A549 (cell line): ENCODE results near the gene DEPDC1B. TPM values are rescaled to one million over a fixed set of nuclear protein-coding genes. Genes with fewer than 3 reads are reported as not detected.

ENCODE experiments used
- ATAC-seq, 2 experiments: fragments of 200-7000 bp in 1 of 2; fragments of >200 bp in 1 of 2; cut with Nextera tagmentation in 1 of 2; cut with Tn5 transposase in 1 of 2; 3 replicates each; pipeline versions ENCODE4 v1.8.0 to v1.9.1; 2018 to 2020; ENCODE audit warnings: mild to moderate bottlenecking in 1 of 2, moderate library complexity in 1 of 2
- CTCF ChIA-PET: fragments of 300-600 bp; sonication (Branson Sonifier 250); formaldehyde crosslinking; extraction: SDS; loops from one replicate; lab custom pipeline; 2021; ENCODE audit warnings: antibody characterized with exemption, inconsistent platforms; lab: Yijun Ruan, JAX
- POLR2A ChIA-PET: fragments of 350-600 bp; formaldehyde crosslinking; extraction: SDS; loops from one replicate; lab custom pipeline; 2021; ENCODE audit warnings: antibody characterized with exemption, inconsistent platforms; lab: Yijun Ruan, JAX
- DNase-seq, 2 experiments: peaks; one replicate each; pipeline versions ENCODE4 v3.0.0 to v3.0.0-alpha.2; 2011 to 2016; ENCODE audit warnings: low read depth in 1 of 2, low spot score in 1 of 2
- FAIRE-seq: peaks from 2 replicates; lab custom pipeline; 2011; peaks lifted over from hg19 to GRCh38; lab: Jason Lieb, UNC
- H3K27ac ChIP-seq, 2 experiments: fragments of >200 bp; sonication (Bioruptor Twin); formaldehyde crosslinking; 3 replicates each; pipeline ENCODE4 v1.5.1; 2016 to 2017
- H3K4me1 ChIP-seq: fragments of >200 bp; sonication (Bioruptor Twin); formaldehyde crosslinking; 3 replicates; pipeline ENCODE4 v1.6.1; 2016
- H3K4me2 ChIP-seq: fragments of >200 bp; sonication (Bioruptor Twin); formaldehyde crosslinking; 3 replicates; pipeline ENCODE4 v1.6.1; 2016
- H3K4me3 ChIP-seq: fragments of >200 bp; sonication (Bioruptor Twin); formaldehyde crosslinking; 3 replicates; pipeline ENCODE4 v1.5.1; 2016
- H3K9me3 ChIP-seq: fragments of >200 bp; sonication (Bioruptor Twin); formaldehyde crosslinking; 3 replicates; pipeline ENCODE4 v1.6.1; 2016
- ATOH8 ChIP-seq: fragments of 250-450 bp; sonication (Bioruptor Pico); IDR thresholded peaks from 2 replicates; pipeline ENCODE4 v1.5.0; 2020; ENCODE audit warnings: low read depth, mild to moderate bottlenecking, moderate library complexity
- BCL3 ChIP-seq: fragments of >200 bp; sonication (Bioruptor Twin); formaldehyde crosslinking; IDR thresholded peaks from 3 replicates; pipeline ENCODE4 v1.6.1; 2016
- BHLHE40 ChIP-seq: IDR thresholded peaks from 2 replicates; pipeline ENCODE4 v1.6.1; 2012; ENCODE audit warnings: low read depth, low read length, inconsistent platforms
- CBX2 ChIP-seq: fragments of 200-600 bp; sonication (generic); IDR thresholded peaks from 2 replicates; pipeline ENCODE4 v1.6.1; 2016; ENCODE audit warnings: low read depth, mild to moderate bottlenecking, borderline replicate concordance
- E2F6 ChIP-seq: IDR thresholded peaks from 2 replicates; pipeline ENCODE4 v1.6.1; 2012; ENCODE audit warnings: low read depth, borderline replicate concordance
- EHF ChIP-seq: fragments of 250-450 bp; sonication (Bioruptor Pico); IDR thresholded peaks from 2 replicates; pipeline ENCODE4 v1.5.0; 2020; ENCODE audit warnings: mild to moderate bottlenecking
- ESRRA ChIP-seq: fragments of 150-350 bp; IDR thresholded peaks from 2 replicates; pipeline ENCODE4 v1.6.1; 2014; ENCODE audit warnings: mild to moderate bottlenecking, low read length, borderline replicate concordance
- FOSB ChIP-seq: fragments of 250-450 bp; sonication (Bioruptor Pico); IDR thresholded peaks from 2 replicates; pipeline ENCODE4 v1.5.0; 2020; ENCODE audit warnings: mild to moderate bottlenecking, moderate library complexity
- FOXS1 ChIP-seq: fragments of 250-450 bp; sonication (Bioruptor Pico); IDR thresholded peaks from 2 replicates; pipeline ENCODE4 v1.5.0; 2020; ENCODE audit warnings: mild to moderate bottlenecking, moderate library complexity
- GATA3 ChIP-seq: IDR thresholded peaks from 2 replicates; pipeline ENCODE4 v1.6.1; 2012; ENCODE audit warnings: borderline replicate concordance
- HES2 ChIP-seq: fragments of >200 bp; sonication (Bioruptor Twin); formaldehyde crosslinking; IDR thresholded peaks from 2 replicates; pipeline ENCODE4 v1.6.1; 2016
- JUN ChIP-seq, 2 experiments: fragments of >200 bp; sonication (Bioruptor Twin); formaldehyde crosslinking; IDR thresholded peaks; 2 replicates in 1 of 2; 3 replicates in 1 of 2; pipeline ENCODE4 v1.6.1; 2016 to 2017
- MAX ChIP-seq: IDR thresholded peaks from 2 replicates; pipeline ENCODE4 v1.6.1; 2012
- MAZ ChIP-seq: fragments of 150-350 bp; IDR thresholded peaks from 2 replicates; pipeline ENCODE4 v1.6.1; 2014; ENCODE audit warnings: antibody characterized with exemption, low read depth, low read length, borderline replicate concordance
- MYC ChIP-seq: IDR thresholded peaks from 2 replicates; pipeline ENCODE4 v1.6.1; 2012; ENCODE audit warnings: mild to moderate bottlenecking, inconsistent platforms, low read length, improper control_type of control experiment, borderline replicate concordance
- PHF8 ChIP-seq: fragments of 200-600 bp; sonication (generic); IDR thresholded peaks from 2 replicates; pipeline ENCODE4 v1.6.1; 2016; ENCODE audit warnings: low read depth, mild to moderate bottlenecking, antibody characterized with exemption, moderate library complexity, borderline replicate concordance
- RAD21 ChIP-seq, 2 experiments: fragments of >200 bp in 1 of 2; sonication (Bioruptor Twin) in 1 of 2; formaldehyde crosslinking in 1 of 2; IDR thresholded peaks in 1 of 2; conservative IDR thresholded peaks in 1 of 2; 2 replicates in 1 of 2; 3 replicates in 1 of 2; pipeline ENCODE4 v1.6.1; 2012 to 2018; ENCODE audit warnings: inconsistent platforms in 1 of 2
- RARB ChIP-seq: fragments of 250-450 bp; sonication (Bioruptor Pico); IDR thresholded peaks from 2 replicates; pipeline ENCODE4 v1.8.0; 2021; ENCODE audit warnings: mild to moderate bottlenecking, moderate library complexity
- REST ChIP-seq: fragments of 200-600 bp; sonication (generic); IDR thresholded peaks from 2 replicates; pipeline ENCODE4 v1.6.1; 2016; ENCODE audit warnings: antibody characterized with exemption, mild to moderate bottlenecking, moderate library complexity
- RFX5 ChIP-seq: fragments of 450-650 bp; IDR thresholded peaks from 2 replicates; pipeline ENCODE4 v1.7.1; 2014; ENCODE audit warnings: antibody characterized with exemption, mild to moderate bottlenecking, moderate library complexity
- SMC3 ChIP-seq: fragments of >200 bp; sonication (Bioruptor Twin); formaldehyde crosslinking; IDR thresholded peaks from 3 replicates; pipeline ENCODE4 v1.6.1; 2018; ENCODE audit warnings: inconsistent platforms
- SREBF2 ChIP-seq: fragments of 450-650 bp; IDR thresholded peaks from 2 replicates; pipeline ENCODE4 v1.6.1; 2014; ENCODE audit warnings: mild to moderate bottlenecking, moderate library complexity
- USF2 ChIP-seq: fragments of 450-650 bp; IDR thresholded peaks from 2 replicates; pipeline ENCODE4 v1.6.1; 2014; ENCODE audit warnings: antibody characterized with exemption
- ZC3H11A ChIP-seq: fragments of 450-650 bp; IDR thresholded peaks from 2 replicates; pipeline ENCODE4 v1.6.1; 2014; ENCODE audit warnings: antibody characterized with exemption, mild to moderate bottlenecking
- ZFP36 ChIP-seq: fragments of 450-650 bp; IDR thresholded peaks from 2 replicates; pipeline ENCODE4 v1.6.1; 2014; ENCODE audit warnings: borderline replicate concordance; ENCODE audit not compliant: partially characterized antibody
- ZSCAN20 ChIP-seq: fragments of 250-450 bp; sonication (Bioruptor Pico); IDR thresholded peaks from 2 replicates; pipeline ENCODE4 v1.8.0; 2022; ENCODE audit warnings: mild to moderate bottlenecking, moderate library complexity
- WGBS: methylation state at CpG from one replicate; pipeline ENCODE4 v1.1.6; 2017; ENCODE audit errors: missing lambda C conversion rate; 5-methylcytosine and 5-hydroxymethylcytosine counted together
- polyA plus RNA-seq, 4 experiments: library from polyadenylated mRNA; depleted of rRNA in 3 of 4; stranded (reverse); fragments of >200 nt; fragmentation: RNase III in 1 of 4; extraction: RNeasy Plus Mini Kit Qiagen cat#74134 plus additional on column Dnase treatment in 1 of 4; gene quantifications; 2 replicates in 3 of 4; 3 replicates in 1 of 4; pipeline ENCODE4 v1.2.3, GENCODE V29; 2011 to 2017

Gene DEPDC1B
- polyA plus RNA-seq, 2 of the 4 experiments (the other 2 are of a cell fraction) = 17.4 to 34.8 TPM

- TF ChIP-seq SMC3 = no peak
- no peak for TF ChIP-seq CBX2
- TF ChIP-seq EHF (CRISPR knock-in tag) = no peak
- no peak for TF ChIP-seq RAD21 (conservative IDR thresholded peaks at IDR 0.05 in 1 of 2, IDR thresholded peaks at IDR 0.05 in 1 of 2)
- no peak for TF ChIP-seq ZC3H11A
- no peak for TF ChIP-seq RARB (CRISPR knock-in tag)
- no peak for TF ChIP-seq BCL3
- TF ChIP-seq MAX = no peak
- no peak for TF ChIP-seq MYC
- TF ChIP-seq PHF8 = no peak
- no peak for TF ChIP-seq BHLHE40
- TF ChIP-seq ZSCAN20 (CRISPR knock-in tag) = no peak
- no peak for TF ChIP-seq ATOH8
- TF ChIP-seq USF2 = no peak
- no peak for TF ChIP-seq FOSB (CRISPR knock-in tag)
- no peak for TF ChIP-seq HES2
- no peak for TF ChIP-seq FOXS1
- no peak for TF ChIP-seq GATA3
- H3K4me3 ChIP-seq = no peak overlapping the region
- no peak overlapping the region for H3K27ac ChIP-seq
- ChIA-PET CTCF (interaction anchor here (1.9 kb wide), 1 partner anchor 13 kb away, joined by 4 read pairs; no protein-coding TSS in a partner anchor), POLR2A (no interaction called here)
- DNase-seq (no peak), FAIRE-seq (no peak), ATAC-seq (no peak)
- H3K9me3 ChIP-seq = no peaks in the 10 kb centered on the region
- no peaks in the 10 kb centered on the region for H3K4me1 ChIP-seq
- 83% methylated on average over 4 of the region's 4 CpGs for WGBS
- H3K4me2 ChIP-seq = no peak overlapping the region
Measured at GRCh38 chr5:60598424-60598823, 101.5 kb downstream of the DEPDC1B start.

GRCh38 chr5:60597572-60598320, 102.2 kb downstream of the DEPDC1B start:
- H3K4me1 ChIP-seq = no peaks in the 10 kb centered on the region
- no peak overlapping the region for H3K27ac ChIP-seq
- ChIA-PET POLR2A (no interaction called here), CTCF (interaction anchor here (1.6 to 1.9 kb wide), 2 partner anchors 12 to 310 kb away, joined by 4 read pairs; no protein-coding TSS in a partner anchor)
- H3K9me3 ChIP-seq = no peaks in the 10 kb centered on the region
- WGBS = 83% methylated on average over 3 of the region's 3 CpGs
- H3K4me3 ChIP-seq = no peak overlapping the region
- no peak for FAIRE-seq
- ATAC-seq = no peak
- DNase-seq = no peak
- no peak overlapping the region for H3K4me2 ChIP-seq
- no peak for TF ChIP-seq E2F6
- TF ChIP-seq REST = no peak
- TF ChIP-seq MAX = no peak
- TF ChIP-seq ZFP36 = no peak
- TF ChIP-seq ATOH8 = no peak
- no peak for TF ChIP-seq RFX5
- TF ChIP-seq MAZ = no peak
- TF ChIP-seq JUN (IDR thresholded peaks at IDR 0.05) = no peak
- no peak for TF ChIP-seq FOXS1
- no peak for TF ChIP-seq ZSCAN20 (CRISPR knock-in tag)
- TF ChIP-seq SREBF2 = no peak
- TF ChIP-seq BCL3 = no peak
- TF ChIP-seq ESRRA = no peak
